Measurements from ENCODE around the gene DIPK1B.
A peak's percentile ranks its signal among the peaks of the same experiment; 100 is the strongest.

The DIPK1B gene

DNA sequence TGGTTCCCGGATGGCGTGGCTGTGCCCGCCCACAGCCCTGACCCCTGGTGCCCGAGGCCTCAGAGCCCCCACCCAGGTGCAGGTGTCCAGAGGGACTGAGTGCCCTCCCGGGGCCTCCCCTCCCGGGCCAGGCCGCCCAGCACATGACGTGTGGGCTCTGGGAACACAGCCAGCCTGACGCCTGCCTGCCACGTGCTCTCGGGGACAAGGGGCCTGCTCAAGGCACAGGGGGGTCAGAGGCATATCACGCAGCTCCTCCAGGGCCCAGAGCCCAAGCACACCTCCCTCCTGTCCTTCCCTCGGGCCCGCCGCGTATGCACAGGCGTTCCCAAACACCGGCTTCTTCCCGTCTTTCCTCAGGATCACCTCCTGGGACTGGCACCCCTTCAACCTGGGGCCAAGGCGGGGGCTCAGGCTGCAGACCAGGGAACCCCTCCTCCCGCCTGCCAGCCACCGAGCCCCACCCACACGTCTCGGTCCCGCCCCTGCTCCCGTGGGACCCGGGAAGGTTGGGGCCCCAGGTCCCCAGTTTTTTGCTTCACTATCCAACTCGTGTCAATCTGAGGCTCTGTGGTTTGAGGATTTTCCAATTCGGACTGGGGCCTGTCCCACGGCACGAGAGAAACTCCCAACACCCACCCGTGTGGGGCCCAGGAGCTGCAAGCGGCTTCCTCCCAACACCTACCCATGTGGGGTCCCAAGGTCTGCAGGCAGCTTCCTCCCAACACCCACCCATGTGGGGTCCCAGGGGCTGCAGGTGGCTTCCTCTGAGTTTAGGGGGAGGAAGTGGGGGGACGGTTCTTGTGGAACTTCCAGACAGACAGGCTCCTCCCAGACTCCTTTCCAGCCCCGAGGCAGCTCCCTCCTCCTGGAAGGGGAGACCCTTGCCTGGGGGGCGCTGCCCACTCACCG lies 28.9 kb downstream of the DIPK1B start:
- peak; percentile 61 for DNase-seq

DNA sequence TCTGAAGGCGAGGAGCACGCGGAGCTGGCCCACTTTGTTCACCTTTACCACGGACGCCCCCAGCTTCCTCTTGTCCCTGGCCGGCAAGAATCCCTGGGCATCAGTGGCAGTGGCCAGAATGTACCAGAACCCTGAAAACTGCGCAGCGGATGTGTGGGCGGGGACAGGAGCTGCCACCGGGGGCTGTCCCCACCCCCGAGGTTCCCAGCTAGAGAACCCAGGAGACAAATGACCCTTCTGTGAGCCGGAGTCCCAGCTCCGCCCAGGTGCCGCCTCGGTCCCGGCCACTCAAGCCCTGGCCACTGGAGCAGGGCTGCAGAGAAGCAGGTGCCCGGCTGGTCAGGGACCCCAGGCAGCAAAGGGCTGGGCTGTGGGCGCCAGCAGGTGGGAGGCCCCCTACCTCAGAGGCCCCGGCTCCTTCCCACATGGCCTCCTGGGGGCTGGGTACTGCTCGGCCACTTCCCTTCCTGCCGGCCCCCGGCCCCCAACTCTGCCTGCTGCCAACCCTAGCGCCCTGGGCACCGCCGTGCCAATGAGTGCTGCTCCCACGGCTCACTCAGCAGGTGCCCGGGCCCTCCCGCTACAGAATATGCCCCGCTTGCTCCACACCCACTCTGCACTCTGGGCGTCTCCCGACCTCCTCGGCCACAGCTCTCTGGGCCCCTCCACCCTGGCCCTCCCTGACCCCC lies 29.7 kb downstream of the DIPK1B start:
- DNase-seq = no peak

DNA sequence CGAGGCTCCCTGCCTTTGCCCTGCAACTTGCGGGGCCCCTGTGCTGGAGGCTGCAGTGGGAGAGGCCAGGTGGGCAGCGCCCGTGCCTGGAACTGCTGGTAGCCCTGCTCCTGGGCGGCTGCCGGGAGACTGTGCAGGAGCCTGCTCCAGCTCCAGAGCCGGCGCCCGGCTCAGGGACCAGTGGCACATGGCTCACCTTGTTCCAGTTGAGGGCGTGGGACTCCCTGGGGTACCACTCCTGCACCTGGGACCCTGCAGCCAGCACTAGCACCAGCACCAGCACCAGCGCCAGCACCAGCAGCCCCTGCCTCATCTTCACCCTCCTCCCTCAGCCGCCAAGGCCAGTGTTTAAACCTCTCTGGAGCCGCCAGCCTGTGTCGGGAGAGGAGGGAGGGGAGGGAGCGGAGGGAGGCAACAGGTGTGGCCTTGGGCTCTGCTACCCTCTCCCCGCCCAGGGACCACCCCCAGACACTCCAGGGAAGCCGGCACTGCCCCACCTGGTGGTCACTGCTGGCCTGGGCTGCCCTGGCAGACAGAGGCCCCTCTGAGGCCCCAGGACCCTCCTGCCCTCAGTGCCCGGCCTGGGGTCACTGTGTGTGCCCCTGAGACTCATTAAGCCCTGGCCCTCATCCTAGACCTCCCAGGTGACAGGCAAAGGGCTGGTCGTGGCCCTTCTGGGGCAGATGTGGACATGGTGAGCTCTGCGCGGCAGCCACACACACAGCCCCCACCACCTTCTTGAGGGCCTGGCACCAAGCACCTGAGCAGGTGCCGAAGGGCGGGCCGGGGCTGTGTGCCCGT lies 30.4 kb downstream of the DIPK1B start, which contains the start of gene LCN10:
LCN10 (minus strand) TSS at position 350 of the 801 bp plus-strand sequence; CDS start at position 313, 37 bp downstream.
- peak; percentile 39 for DNase-seq

DNA sequence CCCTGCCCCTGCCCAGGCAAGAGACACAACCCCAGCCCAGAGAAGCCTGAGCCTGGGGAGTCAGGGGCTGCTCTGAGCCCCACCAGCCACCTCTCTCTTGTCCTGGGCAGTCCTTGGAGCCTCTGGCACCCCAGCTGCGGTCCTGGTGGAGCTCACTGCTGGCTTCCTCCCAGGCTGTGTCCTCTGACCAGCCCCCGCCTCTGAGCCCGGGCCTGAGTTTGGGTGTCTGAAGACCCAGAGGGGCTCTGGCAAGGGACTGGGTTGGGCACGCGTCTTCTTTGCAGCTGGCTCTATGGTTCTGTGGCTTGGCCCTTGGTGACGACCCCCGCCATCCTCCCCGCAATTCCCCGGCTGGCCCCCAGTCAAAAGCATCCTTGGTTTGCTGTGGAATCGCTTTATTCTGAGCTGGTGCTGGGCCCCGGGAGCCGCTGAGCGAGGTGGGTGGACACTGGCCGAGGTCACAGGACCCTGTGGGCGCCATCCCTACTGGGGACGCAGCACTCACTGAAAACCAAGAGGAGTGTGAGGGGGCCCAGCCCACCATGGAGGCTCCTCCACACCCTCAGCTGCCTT lies 31.4 kb downstream of the DIPK1B start:
- DNase-seq = no peak

DNA sequence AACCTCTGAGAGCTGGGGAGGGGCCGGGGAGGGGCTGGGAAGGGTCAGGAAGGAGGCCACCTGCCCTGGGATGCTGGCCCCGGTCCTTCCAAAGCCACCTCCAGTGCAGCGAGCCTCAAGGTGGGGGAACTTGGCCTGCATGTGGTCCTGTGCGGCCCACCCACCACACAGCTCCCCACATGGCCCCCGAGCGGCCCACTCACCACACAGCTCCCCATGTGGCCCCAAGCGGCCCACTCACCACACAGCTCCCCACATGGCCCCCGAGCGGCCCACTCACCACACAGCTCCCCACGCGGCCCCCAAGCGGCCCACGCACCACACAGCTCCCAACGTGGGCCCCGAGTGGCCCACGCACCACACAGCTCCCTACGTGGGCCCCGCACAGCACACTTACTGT lies 32.4 kb downstream of the DIPK1B start:
- no peak for DNase-seq

DNA sequence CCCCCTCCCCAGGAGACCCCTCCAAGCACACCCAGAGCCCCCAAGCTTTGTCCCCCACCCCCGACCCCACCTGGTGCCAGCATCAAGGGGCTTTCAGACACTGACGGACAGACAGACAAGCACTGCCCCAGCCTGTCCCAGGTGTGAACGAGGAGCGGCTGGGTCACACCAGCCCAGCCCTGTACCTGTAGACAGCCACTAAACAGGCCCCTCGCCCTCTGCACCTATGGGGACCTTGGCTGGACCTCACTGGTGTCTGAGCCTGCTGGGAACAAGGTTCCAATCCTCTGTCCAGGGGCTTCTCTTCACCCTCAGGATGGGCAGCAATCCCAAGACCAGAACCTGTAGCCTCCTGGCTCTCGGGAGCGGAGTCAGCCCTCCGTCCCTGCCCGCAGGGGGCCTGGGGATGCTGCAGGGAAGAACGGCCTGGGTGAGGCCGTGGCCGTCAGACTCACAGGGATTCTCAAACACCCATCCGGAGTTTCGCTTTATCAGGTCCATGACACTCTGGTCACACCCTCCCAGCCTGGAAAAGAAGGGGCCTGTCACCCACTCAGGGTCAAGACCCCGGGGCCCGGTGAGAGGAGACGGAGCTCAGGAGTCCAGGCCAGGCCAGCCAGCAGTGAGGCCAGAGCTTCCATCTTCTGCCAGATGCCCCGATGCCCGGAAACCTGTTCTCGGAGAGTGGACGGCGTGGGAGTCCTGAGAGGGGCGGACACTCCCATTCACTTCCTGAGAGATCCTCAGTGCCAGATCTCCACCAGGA lies 33.2 kb downstream of the DIPK1B start:
- DNase-seq = no peak

DNA sequence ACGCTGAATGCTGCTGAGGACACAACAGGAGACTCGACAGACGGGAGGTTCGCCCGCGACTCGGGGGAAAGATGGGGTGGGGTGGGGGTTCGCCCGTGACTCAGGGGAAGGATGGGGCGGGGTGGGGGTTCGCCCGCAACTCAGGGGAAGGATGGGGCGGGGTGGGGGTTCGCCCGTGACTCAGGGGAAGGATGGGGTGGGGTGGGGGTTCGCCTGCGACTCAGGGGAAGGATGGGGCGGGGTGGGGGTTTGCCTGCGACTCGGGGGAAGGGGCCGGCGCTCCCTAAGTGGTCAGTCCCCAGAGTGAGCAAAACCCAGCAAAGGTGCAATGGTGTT lies 33.8 kb downstream of the DIPK1B start:
- DNase-seq = no peak

DNA sequence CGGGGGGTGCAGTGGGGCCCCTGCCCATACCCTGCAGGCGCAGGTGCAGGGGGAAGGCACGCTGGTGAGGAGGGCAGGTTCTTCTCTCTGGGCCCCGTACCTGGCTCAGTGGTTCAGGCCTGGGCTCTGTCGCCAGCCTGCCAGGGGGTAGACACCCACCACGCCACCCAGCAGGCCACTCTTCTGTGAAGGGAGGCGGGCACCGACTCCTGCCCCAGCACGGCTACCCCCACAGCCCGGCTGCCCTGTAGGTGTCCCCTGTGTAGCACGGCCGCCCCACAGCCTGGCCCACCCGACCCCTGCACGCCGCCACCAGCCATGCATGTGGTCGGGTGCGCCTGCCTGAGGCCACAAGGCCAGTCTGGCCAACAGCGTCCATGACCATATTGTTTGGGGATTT lies 34.2 kb downstream of the DIPK1B start:
- DNase-seq = no peak

DNA sequence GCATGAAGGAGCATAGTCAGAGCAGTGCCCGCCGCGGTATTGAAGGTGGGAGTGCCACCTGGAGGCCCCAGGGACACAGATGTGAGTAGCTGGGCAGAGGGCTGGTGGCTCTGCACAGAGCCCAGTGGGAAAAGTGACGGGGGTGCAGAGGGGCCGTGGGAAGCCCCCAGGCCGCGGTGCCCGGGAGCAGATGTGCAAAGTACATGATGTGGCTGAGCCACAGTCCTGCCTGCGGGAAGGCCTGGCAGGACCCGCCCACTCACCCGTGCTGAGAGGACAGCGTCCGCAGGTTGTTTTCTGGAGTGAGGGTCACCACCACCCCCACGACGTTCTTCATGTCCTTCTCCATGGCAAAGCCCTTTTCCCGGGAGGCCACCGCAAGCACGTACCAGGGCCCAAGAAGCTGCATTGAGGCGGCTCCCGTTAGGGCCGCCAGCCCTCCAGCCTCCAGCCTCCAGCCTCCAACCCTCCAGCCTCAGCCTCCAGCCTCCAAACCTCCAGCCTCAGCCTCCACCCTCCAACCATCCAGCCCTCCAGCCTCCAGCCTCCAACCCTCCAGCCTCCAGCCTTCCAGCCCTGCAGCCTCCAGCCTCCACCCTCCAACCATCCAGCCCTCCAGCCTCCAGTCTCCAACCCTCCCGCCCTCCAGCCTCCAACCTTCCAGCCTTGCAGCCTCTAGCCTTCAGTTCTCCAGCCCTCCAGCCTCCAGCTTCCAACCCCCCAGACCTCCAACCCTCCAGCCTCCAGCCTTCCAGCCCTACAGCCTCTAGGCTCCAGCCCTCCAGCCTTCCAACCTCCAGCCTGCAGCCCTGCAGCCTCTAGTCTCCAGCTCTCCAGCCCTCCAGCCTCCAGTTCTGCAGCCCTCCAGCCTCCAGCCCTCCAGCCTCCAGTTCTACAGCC lies 35.0 kb downstream of the DIPK1B start:
- no peak for DNase-seq

DNA sequence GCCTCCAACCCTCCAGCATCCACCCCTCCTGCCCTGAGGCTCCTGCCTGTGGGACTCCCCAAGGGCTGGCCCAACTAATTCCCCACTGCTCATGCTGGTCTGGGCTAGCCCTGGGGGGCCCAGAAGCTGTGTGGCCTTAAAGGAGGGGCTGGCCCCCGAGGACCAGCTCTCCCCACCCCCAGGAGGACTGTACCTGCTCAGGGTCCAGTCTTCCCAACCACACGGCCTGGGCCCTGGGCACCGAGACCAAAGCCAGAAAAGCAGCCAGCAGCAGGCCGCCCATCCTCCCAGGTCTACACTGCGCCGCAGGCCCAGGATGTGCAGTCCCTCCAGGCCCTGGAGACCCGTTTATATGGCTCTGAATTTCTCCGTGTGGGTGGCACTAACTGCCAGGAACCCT lies 35.8 kb downstream of the DIPK1B start, which contains the start of gene LCN6:
LCN6 (minus strand) TSS at position 325 of the 400 bp plus-strand sequence; CDS start at position 283, 42 bp downstream.
- no peak for DNase-seq

DNA sequence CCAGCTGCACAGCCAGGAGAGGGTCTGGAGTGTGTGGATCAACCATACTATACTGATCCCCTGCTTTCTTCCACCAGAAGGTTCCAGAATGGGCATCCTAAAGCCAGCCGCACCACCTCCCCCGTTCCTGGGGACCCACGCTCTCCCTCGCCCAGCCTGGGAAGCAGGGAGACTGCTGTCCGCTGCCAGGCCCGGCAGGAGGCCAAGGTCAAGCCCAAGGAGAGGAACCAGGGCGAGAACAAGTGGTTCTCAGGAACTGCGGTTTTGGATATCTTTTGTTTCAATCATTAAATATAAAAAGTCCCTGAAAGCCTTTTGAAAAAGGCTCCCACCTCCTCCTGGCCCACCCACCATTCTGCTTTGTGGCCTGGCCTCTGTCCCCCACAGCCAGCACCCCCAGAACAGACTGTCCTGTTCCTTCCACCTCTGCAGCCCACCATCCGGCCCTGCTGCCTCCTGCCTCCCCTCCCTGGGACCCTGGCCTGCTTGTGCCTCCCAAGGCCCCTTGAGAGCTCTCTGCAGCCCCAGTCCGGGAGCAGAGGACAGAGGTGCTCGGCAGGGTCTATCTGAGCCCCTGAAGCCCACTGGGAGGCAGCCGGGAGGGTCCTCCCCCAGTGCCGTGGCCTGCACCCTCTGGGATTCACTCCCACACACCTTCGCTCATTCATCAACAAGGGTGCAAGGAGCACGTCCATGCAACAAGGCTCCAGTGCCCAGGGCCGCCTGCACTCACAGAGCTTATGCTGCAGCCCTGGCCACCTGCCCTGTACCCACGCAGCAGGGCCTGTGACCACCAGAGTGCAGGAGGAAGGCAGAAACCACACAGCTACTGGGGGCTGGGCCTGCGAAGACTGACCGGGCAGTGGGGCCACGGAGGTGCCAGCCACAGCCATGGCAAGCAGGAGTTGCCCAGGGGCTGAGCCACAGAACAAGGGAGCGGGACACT lies 36.6 kb downstream of the DIPK1B start:
- no peak for DNase-seq

DNA sequence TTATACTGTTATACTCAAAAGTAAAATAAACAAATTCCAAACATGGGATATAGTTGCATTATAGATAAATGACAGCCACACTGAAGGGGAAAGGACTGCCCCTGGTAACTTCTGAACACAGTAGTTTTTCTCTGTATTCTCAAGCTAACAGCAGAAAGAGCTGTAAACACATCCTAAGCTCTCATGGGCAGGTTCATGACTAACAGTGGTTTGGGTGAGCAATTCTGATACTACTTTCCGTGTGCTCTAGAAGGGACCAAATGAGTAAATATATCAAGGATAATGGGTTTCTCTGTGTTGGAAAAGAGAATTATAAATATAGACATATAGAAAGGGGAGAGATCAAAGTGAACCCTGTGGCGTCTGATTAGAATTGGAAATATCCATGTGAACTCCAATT lies 38.2 kb downstream of the DIPK1B start:
- DNase-seq = no peak

DNA sequence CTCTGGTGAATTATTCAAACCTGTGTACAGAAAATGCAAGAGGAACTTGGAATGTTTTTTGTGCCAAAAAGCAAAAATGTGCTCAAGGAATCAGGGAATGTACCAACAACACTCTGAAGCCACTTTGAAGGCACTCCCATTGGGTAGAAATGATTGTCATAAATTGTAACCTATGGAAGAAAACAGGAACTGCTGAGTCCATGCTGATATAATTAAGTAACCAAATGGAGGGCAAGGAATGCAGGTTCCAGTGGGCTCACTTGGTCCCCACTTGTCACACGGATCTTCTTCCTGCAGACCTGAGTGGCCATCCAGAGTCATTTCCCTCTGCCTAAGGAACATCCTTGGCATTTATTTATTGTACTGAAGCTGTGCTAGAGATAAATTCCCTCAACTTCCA lies 38.9 kb downstream of the DIPK1B start:
- no peak for DNase-seq

DNA sequence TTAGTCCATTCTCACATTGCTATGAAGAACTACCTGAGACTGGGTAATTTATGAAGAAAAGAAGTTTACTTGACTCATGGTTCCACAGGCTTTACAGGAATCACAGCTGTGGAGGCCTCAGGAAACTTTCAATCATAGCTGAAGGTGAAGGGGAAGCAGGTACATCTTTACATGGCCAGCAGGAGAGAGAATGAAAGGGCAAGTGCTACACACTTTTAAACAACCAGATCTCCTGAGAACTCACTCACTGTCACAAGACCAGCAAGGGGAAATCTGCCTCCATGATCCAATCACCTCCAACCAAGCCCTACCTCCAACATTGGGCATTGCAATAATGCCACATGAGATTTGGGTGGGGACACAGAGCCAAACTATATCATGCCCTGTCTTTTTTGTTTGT lies 39.4 kb downstream of the DIPK1B start:
- DNase-seq = no peak

DNA sequence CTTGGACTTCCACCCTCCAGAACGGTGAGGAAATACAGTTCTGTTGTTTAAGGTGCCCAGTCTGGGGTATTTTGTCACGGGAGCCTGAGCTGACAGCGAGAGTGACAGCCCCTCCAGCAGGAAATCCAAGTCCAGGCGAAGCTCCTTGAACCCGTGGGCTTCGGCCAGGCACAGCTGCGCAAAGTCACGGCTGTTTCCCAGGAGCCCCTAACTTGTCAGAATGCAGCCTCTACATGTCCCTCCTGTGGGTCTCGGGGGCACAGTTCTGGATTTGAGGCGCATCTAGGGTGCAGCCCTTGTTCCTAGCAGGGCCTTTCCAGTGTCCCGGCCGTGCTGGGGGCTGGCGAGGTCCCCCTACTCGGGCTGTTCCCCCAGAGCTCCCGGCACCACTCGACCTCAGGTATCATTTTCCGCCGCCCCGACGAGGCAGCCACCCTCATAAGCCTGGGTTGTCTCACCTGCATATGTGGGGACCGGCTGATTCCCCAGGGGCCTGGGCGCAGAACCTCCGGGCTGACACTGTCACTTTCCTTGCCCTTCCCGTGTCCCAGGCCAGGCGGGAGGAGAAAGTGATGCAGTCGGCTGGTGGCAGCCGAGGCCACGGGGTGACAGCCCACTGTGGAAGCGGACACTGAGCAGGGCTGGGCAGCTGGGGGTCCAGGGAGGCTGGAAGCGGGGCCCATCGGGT lies 41.1 kb downstream of the DIPK1B start:
- DNase-seq = no peak

DNA sequence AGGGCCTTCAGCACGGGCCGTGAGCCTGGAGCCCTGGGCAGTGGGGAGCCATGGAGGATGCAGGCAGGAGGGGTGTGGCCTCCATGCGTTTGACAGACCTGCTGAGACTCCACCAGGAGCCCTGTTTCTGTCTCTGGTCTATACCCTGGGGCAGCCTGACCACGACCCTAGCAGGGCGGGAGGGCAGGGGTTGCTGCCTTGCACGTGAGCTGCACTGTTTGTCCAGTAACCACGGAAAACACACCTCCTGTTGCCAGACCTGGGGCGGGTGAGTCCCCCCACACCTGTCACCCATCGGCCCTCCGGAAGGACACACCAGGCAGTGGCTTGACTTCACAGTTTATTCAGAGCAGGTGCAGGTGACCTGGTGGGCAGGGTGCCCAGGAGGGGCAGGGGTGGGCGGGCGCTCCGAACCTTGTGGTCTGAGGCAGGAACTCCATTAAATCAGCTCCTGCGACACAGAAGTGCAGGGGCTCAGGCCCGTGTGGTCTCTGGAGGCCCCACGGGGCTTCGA lies 41.7 kb downstream of the DIPK1B start:
- DNase-seq = no peak

DNA sequence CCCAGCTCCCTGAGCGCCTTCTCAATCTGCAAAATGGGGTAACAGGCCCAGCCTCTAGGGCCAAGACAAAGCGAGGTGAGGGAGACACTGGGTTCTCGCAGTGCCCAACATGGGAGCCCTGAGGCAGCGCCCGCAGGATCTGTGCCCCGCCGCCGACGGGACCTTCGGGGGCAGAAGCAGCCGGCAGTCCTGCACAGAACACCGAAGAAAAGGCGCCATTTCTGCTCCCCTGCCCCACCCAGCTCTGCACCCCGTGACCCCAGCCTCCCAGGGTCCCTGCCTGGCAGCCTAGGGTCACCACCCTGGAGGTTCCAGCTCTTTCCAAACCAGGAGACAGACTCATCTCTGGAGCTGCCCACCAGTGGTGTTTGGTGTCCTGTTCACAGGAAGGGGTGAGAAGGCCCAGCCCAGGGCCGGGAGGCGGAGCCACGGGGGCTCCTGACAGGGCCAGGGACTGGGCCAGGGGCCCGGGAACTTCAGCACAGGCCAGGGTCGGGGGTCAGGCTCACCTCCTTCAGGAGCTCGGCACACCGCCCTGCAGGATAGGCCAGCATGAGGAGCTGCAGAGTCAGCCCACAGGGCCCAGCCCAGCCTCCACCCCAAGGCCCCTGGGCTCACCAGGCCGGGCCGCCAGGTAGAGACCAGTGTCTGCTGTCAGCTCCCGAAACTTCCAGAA lies 42.4 kb downstream of the DIPK1B start:
- DNase-seq = no peak

All from femur (tissue), 1 donor.